HG02623 (cell line): ENCODE results near the gene KNG1.

Experiments used
- ATAC-seq: cut with Tn5 transposase; IDR thresholded peaks from one replicate; pipeline ENCODE4 v1.9.1; 2021; ENCODE audit warnings: moderate library complexity; ENCODE audit not compliant: unreplicated experiment

KNG1 gene

DNA sequence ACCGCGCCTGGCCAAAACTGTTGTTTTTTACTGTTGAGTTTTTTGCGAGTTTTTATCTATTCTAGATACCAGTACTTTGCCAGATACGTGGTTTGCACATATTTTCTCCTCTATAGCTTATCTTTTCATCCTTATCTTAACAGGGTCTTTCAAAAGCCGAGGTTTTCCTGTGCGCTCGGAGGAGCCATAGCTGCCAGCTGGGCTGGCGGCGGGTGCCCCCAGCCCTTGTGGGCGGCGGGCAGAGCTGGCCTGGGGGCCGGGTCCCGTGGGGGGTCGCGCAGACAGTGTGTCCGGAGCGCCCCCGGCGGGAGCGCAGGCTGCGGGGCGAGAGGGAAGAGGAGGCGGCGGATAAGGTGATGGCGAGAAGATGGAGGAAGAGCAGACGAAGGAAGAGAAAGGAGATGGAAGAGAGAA, 55.1 kb downstream of the KNG1 start:
- ATAC-seq, result peak; percentile 21

DNA sequence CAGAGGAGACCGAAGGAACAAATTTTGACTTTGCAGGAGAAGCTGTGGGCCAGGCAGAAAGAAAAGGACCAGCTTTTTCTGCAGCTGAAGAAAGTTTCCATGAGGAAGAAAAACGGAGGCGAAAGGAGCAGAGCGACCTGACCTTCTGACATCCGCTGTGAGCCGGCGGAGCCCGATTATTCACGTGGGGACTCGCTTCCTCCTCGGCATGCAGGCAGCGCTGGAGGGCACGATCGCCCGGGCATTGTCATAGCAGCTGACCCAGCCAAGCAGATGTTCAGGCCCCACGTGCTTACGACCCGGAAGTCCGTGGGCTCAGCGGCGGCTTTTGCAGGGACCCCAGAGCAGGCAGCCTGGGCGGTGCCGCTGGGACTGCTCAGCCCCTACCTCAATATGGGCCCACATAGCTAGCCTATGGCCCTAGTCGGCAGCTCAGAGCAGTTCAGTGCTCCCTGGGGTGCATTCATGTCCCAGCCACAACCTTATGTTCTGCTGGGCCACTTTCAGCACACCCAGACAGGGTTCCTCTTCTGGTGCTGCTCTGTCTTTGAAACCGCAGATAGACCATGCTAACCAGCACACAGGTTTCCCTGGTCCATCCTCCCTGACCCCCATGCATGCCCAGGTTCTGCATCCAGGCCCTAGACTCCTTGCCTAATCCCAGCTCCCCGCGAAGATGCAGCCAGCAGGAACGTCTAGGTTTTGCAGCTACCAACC, 55.7 kb downstream of the KNG1 start:
- peak; percentile 84 for ATAC-seq

DNA sequence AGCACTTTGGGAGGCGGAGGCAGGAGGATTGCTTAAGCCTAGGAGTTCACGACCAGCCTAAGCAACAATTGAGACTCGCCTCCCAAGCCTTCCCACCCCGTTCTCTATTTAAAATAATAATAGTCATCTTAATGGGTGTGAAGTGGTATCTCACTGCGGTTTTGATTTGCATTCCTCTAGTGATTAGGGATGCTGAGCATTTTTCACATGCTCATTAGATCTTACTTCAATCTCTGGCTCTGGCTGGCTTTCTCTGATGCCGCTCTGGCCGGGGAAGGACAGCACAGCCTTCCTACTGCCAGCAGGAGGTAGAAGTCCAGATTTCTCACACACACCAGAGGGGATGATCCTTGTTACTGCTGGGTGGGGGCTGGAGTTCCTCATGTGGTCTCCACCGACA, 58.8 kb downstream of the KNG1 start:
- ATAC-seq, result no peak

- ATAC-seq, result no peak
These were observed 62.0 kb downstream of the KNG1 start for GRCh38 chr3:186779204-186779603.

DNA sequence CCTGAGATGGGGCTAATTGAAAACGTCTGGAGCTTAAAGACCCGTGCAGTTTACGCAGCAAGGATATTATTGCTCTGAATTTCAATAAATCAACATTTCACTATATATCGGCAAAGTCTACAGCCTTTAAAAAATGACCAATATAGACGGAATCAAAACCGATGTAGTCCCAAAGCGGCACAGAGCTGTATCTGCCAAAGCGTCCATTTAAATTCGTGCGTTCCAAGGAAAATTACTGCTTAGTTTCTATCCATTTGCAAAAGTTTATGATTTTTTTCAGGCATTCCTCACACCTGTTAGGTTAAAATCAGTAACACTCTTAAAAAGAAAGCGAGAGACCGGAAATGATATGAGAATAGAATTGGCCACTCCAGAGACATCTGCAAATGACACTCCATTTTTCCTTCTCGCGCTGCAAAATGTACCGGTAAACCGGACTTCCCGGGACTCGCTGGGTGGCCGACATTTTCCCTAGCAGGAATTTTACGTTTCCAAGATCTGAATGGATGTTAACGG, 65.4 kb downstream of the KNG1 start:
- ATAC-seq, result peak; percentile 16

- ATAC-seq, result peak; percentile 49
These were observed 66.0 kb downstream of the KNG1 start, which contains the start of gene EIF4A2 for GRCh38 chr3:186783058-186783730. Gene EIF4A2 (plus strand): TSS chr3:186783577. CDS start chr3:186783611, 34 bp downstream.

DNA sequence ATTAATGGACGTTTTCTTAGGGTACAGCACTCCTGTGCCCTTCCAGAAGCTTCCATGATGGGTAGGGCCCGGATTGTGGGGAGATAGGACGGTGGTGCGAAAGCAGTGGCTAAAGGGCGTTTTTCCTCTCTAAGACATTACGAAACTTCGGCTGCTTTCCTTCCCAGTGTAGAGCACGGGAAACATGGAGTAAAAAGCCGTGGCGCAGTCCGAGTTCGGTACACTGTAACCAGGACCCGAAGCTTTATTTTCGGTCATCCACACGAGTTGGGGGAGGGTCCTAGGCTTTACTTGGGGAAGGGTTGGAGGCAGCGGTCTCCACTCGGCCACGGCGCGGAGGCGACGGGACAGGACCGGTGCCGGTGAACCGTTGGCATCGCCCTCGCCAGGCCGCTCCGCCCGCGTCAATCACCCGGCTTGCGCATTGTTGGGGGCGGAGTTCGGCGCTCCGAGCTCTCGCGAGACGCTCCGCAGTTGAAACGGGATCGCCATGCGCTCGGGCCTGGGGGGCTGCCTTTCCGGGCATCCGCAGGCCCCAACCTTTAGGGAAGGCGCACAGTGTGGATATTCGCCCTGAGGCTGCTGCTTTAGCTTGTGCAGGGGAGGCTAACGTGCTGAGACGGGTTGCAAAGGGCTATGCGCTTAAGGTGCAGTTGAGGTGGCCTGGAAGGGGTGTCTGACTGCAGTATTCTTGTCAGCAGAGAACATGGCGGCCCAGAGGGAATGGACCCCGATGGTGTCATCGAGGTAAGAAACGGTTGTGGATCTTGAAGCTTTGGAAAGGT, 66.8 kb downstream of the KNG1 start:
- peak; percentile 51 for ATAC-seq

DNA sequence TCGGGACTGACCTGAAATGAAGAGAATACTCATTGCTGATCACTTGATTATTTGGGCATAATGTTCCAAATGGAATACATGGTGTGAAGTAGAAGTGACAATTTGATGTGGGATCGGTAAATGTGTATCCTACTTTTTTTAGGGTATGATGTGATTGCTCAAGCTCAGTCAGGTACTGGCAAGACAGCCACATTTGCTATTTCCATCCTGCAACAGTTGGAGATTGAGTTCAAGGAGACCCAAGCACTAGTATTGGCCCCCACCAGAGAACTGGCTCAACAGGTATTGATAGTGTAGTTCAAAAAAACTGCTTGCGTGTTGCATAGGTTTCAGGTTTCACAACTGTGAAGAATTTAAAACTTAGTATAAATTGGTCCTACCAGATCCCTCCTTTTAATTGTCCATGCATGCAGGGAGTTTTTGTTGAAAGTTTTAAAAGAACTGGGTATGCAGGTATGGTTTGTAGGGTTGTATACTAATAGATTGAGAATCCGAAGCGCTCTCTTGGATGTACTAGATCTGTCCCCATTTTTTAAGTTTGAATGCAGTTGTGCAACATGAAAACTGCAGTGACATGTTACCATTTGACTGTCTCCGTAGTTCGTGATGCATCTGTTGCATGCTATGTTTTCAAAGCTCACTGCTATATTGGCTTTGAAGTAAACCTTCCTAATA, 67.8 kb downstream of the KNG1 start:
- ATAC-seq, result no peak

GRCh38 chr3:186785495-186786018, 68.4 kb downstream of the KNG1 start:
- no peak for ATAC-seq

GRCh38 chr3:186786922-186787321, 69.8 kb downstream of the KNG1 start:
- no peak for ATAC-seq

DNA sequence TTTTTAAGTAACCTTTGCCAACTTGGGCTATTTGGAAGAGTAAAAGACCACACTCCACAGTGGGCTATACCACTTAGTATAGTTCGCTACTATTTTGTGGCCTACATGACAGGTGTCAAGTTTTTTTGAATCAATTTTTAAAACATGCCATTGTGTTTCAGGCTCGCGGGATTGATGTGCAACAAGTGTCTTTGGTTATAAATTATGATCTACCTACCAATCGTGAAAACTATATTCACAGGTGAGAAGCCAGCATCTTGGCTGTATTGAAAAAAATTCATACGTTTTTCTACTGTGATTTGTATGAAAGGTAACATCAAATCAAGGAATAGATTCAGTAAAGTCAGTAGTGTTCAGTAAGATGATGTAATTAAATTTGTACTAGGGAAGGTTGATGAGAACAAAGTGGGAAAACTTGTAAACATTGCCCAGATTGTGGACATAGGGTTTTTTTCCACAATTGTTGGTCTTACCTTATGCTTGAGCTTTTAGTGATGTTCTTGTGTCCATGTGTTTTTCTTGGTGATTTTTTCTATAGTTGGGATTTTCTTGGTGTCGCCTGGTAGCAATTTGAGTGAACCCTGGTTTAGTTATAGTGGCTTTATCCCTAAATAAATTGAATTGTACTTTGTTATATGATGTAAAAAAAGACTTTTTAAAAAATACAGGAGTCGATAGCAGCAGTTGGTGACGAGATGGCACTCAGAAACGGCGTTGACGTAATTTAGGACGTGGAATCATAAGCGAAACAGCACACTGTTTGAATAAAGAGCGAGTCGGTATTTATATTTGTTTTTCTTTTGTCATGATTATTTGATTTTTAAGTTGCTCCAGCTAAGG, 70.7 kb downstream of the KNG1 start:
- ATAC-seq, result no peak

DNA sequence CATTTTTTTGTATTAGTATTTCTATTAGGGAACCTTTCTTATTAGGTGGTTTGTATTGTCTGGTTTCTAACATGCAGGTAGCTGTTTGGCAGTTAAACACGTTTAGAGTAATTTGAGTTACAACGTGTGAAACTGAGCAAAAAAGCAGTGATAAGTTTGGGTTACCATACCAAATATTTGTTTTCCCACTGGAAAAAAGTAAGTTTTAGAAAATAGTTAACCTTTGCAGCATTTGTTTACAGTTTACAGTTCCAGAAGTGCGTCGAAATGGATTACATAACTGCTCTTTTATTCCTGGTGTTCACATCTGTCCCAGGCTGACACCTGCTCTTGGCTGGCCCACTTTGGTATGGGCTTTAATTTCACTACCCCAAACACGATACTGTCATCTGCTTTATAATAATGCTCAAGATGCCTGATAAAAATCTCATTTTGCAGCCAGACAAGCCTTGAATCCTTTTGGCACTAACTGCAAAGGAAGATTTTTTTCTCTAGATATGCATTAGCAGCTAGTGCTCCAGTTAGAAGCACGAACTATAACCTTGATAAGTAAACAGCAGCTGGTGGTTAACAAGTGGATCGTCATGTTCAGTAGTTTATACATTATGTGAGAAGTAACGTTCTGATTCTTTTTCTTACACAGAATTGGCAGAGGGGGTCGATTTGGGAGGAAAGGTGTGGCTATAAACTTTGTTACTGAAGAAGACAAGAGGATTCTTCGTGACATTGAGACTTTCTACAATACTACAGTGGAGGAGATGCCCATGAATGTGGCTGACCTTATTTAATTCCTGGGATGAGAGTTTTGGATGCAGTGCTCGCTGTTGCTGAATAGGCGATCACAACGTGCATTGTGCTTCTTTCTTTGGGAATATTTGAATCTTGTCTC, 71.6 kb downstream of the KNG1 start:
- ATAC-seq, result no peak

GRCh38 chr3:186789554-186790260, 72.5 kb downstream of the KNG1 start:
- ATAC-seq, result no peak

DNA sequence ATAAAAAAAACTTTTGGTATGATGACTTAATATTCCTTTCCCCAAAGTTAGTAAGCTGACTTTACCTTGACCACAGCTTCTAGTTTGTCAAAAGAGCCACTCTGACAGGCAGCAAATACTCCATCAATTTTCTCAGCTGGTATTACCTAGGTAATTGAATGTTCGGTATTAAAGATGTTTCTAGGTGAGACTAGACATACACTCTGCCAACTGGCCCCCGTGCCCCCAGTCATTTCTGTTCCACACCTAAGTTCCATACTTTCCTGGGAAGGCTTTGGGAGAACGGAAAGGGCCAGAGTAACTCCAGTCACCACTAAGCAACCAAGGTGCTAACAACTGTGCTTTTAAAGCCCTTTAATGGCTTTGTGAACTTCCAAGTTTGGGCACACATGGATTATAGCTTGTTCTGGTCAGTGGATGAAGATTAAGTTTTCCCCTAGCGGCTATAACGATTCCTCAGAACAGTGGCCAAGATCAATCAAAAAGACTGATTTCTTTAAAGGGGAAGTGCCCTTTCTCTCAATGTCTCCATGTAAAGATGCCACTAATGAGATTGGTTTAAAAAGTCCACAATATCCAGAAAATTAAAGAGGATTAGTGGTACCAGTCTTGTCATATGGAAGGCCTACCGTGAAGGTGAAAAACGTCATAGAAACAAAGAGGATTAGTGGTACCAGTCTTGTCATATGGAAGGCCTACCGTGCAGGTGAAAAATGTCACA, 73.3 kb downstream of the KNG1 start:
- no peak for ATAC-seq
